IPS-NIHi7 (cell line): ENCODE data around the gene LYPD5.
A peak's percentile ranks its signal among the peaks of the same experiment; 100 is the strongest.
"Not testable (repeated sequence)": the region's sequence is repeated elsewhere in the genome, so short reads cannot be mapped to it uniquely, and the experiment has no call there.

Source experiments
- DNase-seq: peaks from one replicate; pipeline ENCODE4 v3.0.0; 2012; ENCODE audit warnings: mixed read lengths; ENCODE audit errors: extremely low spot score

The LYPD5 gene

GRCh38 chr19:43778651-43779050, 23.6 kb downstream of the LYPD5 start:
- DNase-seq: no peak

- no peak for DNase-seq
Observed at GRCh38 chr19:43777163-43777695, 25.0 kb downstream of the LYPD5 start.

GRCh38 chr19:43776286-43776685, 26.0 kb downstream of the LYPD5 start:
- no peak for DNase-seq

- DNase-seq: no peak
Observed at GRCh38 chr19:43775299-43775890, 26.9 kb downstream of the LYPD5 start.

- not testable (repeated sequence) for DNase-seq
Observed at GRCh38 chr19:43774940-43775258, 27.3 kb downstream of the LYPD5 start.

- DNase-seq: peak; percentile 85
Observed at GRCh38 chr19:43774103-43774939, 27.9 kb downstream of the LYPD5 start.

- DNase-seq: peak; percentile 43
Observed at GRCh38 chr19:43773725-43774102, 28.5 kb downstream of the LYPD5 start.

- DNase-seq: no peak
Observed at GRCh38 chr19:43769256-43769655, 33.0 kb downstream of the LYPD5 start.

GRCh38 chr19:43768273-43769050, 33.8 kb downstream of the LYPD5 start:
- DNase-seq: no peak

- no peak for DNase-seq
Observed at GRCh38 chr19:43767818-43768217, 34.4 kb downstream of the LYPD5 start.

GRCh38 chr19:43767316-43767715, 34.9 kb downstream of the LYPD5 start:
- DNase-seq: no peak

GRCh38 chr19:43766755-43767043, 35.5 kb downstream of the LYPD5 start:
- DNase-seq: no peak

- peak; percentile 45 for DNase-seq
Observed at GRCh38 chr19:43765109-43765876, 37.0 kb downstream of the LYPD5 start.

- DNase-seq: not testable (repeated sequence)
Observed at GRCh38 chr19:43764684-43765083, 37.6 kb downstream of the LYPD5 start.

- no peak for DNase-seq
Observed at GRCh38 chr19:43763473-43763939, 38.7 kb downstream of the LYPD5 start.

GRCh38 chr19:43762814-43763213, 39.4 kb downstream of the LYPD5 start:
- DNase-seq: no peak

GRCh38 chr19:43760941-43761340, 41.3 kb downstream of the LYPD5 start:
- DNase-seq: no peak

- no peak for DNase-seq
Observed at GRCh38 chr19:43759515-43759914, 42.7 kb downstream of the LYPD5 start.

- peak; percentile 67 for DNase-seq
Observed at GRCh38 chr19:43755256-43755801, 46.9 kb downstream of the LYPD5 start.

GRCh38 chr19:43754503-43755255, 47.6 kb downstream of the LYPD5 start, which contains the start of gene SMG9:
TSS of gene SMG9 (minus strand) at chr19:43754962. CDS start at chr19:43750741, 4,221 bp downstream.
- peak; percentile 96 for DNase-seq

- DNase-seq: no peak
Observed at GRCh38 chr19:43754253-43754502, 48.1 kb downstream of the LYPD5 start.
